PC-9 (cell line): ENCODE measurements around the gene SLX4IP. TPM values are rescaled to one million over a fixed set of nuclear protein-coding genes. Genes with fewer than 3 reads are reported as not detected.

Experiments
- BruUV-seq: library from RNA; stranded (reverse); fragments of 400-500 nt; replicated peaks from 2 replicates; lab custom pipeline; 2021; lab: Mats Ljungman, UMichigan
- CTCF ChIA-PET: fragments of 300-600 bp; sonication (Branson Sonifier 250); formaldehyde crosslinking; loops from one replicate; lab custom pipeline; 2022; ENCODE audit warnings: antibody characterized with exemption; lab: Charles Lee
- POLR2A ChIA-PET: fragments of 300-600 bp; sonication (Branson Sonifier 250); formaldehyde crosslinking; loops from one replicate; lab custom pipeline; 2022; ENCODE audit warnings: antibody characterized with exemption; ENCODE audit not compliant: unreplicated experiment; lab: Charles Lee
- DNase-seq, 2 experiments: peaks; one replicate each; pipeline versions ENCODE4 v3.0.0 to v3.0.0-alpha.2; 2015 to 2022; ENCODE audit warnings: mixed read lengths in 1 of 2
- H2AFZ ChIP-seq: fragments of 200-600 bp; sonication (generic); 2 replicates; pipeline ENCODE4 v1.8.1; 2017; ENCODE audit warnings: antibody characterized with exemption
- H3F3A ChIP-seq: fragments of 200-600 bp; sonication (generic); 2 replicates; pipeline ENCODE4 v1.8.1; 2017; ENCODE audit warnings: antibody characterized with exemption, mild to moderate bottlenecking, low read depth; ENCODE audit not compliant: insufficient read depth
- H3K27ac ChIP-seq: fragments of 200-600 bp; sonication (generic); 2 replicates; pipeline ENCODE4 v1.6.1; 2016; ENCODE audit warnings: mixed run types
- H3K27me3 ChIP-seq: fragments of 200-600 bp; sonication (generic); 2 replicates; pipeline ENCODE4 v1.6.1; 2016; ENCODE audit warnings: low read depth, mixed run types; ENCODE audit not compliant: insufficient read depth
- H3K36me3 ChIP-seq: fragments of 200-600 bp; sonication (generic); 2 replicates; pipeline ENCODE4 v1.6.1; 2016; ENCODE audit warnings: low read depth, mixed run types
- H3K4me1 ChIP-seq: fragments of 200-600 bp; sonication (generic); replicated peaks from 2 replicates; pipeline ENCODE4 v1.6.1; 2016; ENCODE audit warnings: mixed run types; ENCODE audit not compliant: insufficient read depth
- H3K4me2 ChIP-seq: fragments of 200-600 bp; sonication (generic); 2 replicates; pipeline ENCODE4 v1.6.1; 2017; ENCODE audit warnings: mixed run types
- H3K4me3 ChIP-seq: fragments of 200-600 bp; sonication (generic); 2 replicates; pipeline ENCODE4 v1.6.1; 2016; ENCODE audit warnings: mixed run types
- H3K79me2 ChIP-seq: fragments of 200-600 bp; sonication (generic); 2 replicates; pipeline ENCODE4 v1.6.1; 2017; ENCODE audit warnings: low read depth, mixed run types
- H3K9me2 ChIP-seq: fragments of 200-600 bp; sonication (generic); 2 replicates; pipeline ENCODE4 v1.8.1; 2017; ENCODE audit warnings: mild to moderate bottlenecking; ENCODE audit not compliant: insufficient read depth
- H3K9me3 ChIP-seq: fragments of 200-600 bp; sonication (generic); 2 replicates; pipeline ENCODE4 v1.8.1; 2016; ENCODE audit warnings: low read depth; ENCODE audit not compliant: insufficient read depth
- H4K20me1 ChIP-seq: fragments of 200-600 bp; sonication (generic); 2 replicates; pipeline ENCODE4 v1.8.1; 2017; ENCODE audit not compliant: insufficient read depth
- EZH2 ChIP-seq: fragments of 200-600 bp; sonication (generic); IDR thresholded peaks from 2 replicates; pipeline ENCODE4 v1.8.0; 2017; ENCODE audit warnings: antibody characterized with exemption, low read depth
- intact Hi-C: fragments of 100-400 bp; cut with micrococcal nuclease; formaldehyde crosslinking; loops from one replicate; pipeline ENCODE4 v1.10.0; 2022; ENCODE audit not compliant: unreplicated experiment
- total RNA-seq: library from RNA; stranded (reverse); gene quantifications from 2 replicates; pipeline ENCODE4 v1.2.3, GENCODE V29; 2021
- TF ChIP-seq, protein P1 (sequence below): fragments of 200-600 bp; sonication (generic); conservative IDR thresholded peaks from 2 replicates; pipeline ENCODE4 v1.6.1; 2017; ENCODE audit warnings: mixed run types, antibody characterized with exemption, mild to moderate bottlenecking, moderate library complexity

Gene SLX4IP
- total RNA-seq, 1 experiment from 2014 or later = 13.4 TPM

GRCh38 chr20:10652660-10653261 lies 217.7 kb downstream of the SLX4IP start:
- no TSS peak for BruUV-seq
- peaks cover 5% of the 10 kb centered on the region; the same call in 1 of the 2 replicates for H4K20me1 ChIP-seq
- H3K4me1 ChIP-seq = no peaks in the 10 kb centered on the region
- POLR2A ChIA-PET = no interaction called here
- H3K79me2 ChIP-seq = no peaks in the 10 kb centered on the region
- H3K9me3 ChIP-seq = no peaks in the 10 kb centered on the region
- TF ChIP-seq, protein P1, sequence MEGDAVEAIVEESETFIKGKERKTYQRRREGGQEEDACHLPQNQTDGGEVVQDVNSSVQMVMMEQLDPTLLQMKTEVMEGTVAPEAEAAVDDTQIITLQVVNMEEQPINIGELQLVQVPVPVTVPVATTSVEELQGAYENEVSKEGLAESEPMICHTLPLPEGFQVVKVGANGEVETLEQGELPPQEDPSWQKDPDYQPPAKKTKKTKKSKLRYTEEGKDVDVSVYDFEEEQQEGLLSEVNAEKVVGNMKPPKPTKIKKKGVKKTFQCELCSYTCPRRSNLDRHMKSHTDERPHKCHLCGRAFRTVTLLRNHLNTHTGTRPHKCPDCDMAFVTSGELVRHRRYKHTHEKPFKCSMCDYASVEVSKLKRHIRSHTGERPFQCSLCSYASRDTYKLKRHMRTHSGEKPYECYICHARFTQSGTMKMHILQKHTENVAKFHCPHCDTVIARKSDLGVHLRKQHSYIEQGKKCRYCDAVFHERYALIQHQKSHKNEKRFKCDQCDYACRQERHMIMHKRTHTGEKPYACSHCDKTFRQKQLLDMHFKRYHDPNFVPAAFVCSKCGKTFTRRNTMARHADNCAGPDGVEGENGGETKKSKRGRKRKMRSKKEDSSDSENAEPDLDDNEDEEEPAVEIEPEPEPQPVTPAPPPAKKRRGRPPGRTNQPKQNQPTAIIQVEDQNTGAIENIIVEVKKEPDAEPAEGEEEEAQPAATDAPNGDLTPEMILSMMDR = no peak
- no peak for TF ChIP-seq EZH2
- H3K9me2 ChIP-seq = no peaks in the 10 kb centered on the region
- no peak overlapping the region for H3K4me2 ChIP-seq
- no peak overlapping the region for H2AFZ ChIP-seq
- no peak overlapping the region for H3K27ac ChIP-seq
- H3K36me3 ChIP-seq = peaks cover 31% of the 10 kb centered on the region
- intact Hi-C loops = no loop called here
- H3F3A ChIP-seq = no peaks in the 10 kb centered on the region
- no peaks in the 10 kb centered on the region for H3K27me3 ChIP-seq
- H3K4me3 ChIP-seq = no peak overlapping the region
- CTCF ChIA-PET = no interaction called here
- no peak for DNase-seq

- intact Hi-C loops = no loop called here
- no peak overlapping the region for H2AFZ ChIP-seq
Measured at GRCh38 chr20:10653599-10654249, 218.6 kb downstream of the SLX4IP start.

DNA sequence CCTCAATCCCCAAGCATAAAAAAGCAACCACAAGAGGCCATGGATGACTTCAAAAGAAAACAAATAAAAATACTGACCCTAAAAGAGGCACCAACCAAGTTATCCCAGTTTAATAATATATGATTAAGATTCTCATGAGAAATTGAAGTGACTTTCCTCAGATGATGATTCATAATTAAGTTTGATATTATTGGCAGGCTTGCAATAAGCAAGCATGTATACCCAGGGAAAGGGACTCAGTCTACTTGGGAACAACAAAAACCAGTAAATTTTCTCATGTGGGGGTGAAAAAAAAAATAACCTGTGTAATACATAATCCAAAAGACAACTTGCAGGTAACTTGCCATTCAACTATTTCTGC lies 219.1 kb downstream of the SLX4IP start:
- Histone ChIP-seq H3K27ac (no peak overlapping the region), H3K4me1 (no peaks in the 10 kb centered on the region), H3K27me3 (no peaks in the 10 kb centered on the region), H2AFZ (no peak overlapping the region), H3K4me3 (no peak overlapping the region), H3K9me3 (no peaks in the 10 kb centered on the region), H3K4me2 (no peak overlapping the region), H4K20me1 (peaks cover 5% of the 10 kb centered on the region; the same call in 1 of the 2 replicates), H3K36me3 (peaks cover 25% of the 10 kb centered on the region), H3K9me2 (no peaks in the 10 kb centered on the region), H3F3A (no peaks in the 10 kb centered on the region), H3K79me2 (no peaks in the 10 kb centered on the region)
- CTCF ChIA-PET = no interaction called here
- BruUV-seq = no TSS peak
- no peak for TF ChIP-seq EZH2
- TF ChIP-seq, protein P1 = no peak
- intact Hi-C loops = no loop called here
- POLR2A ChIA-PET = no interaction called here
- DNase-seq = no peak

More at GRCh38 chr20:10653599-10654249, 218.6 kb downstream of the SLX4IP start:
- H3K36me3 ChIP-seq = peaks cover 28% of the 10 kb centered on the region
- H3K9me3 ChIP-seq = no peaks in the 10 kb centered on the region
- no peaks in the 10 kb centered on the region for H3K9me2 ChIP-seq
- DNase-seq = no peak
- ChIA-PET CTCF (no interaction called here), POLR2A (no interaction called here)
- no peak overlapping the region for H3K4me3 ChIP-seq
- H3K27ac ChIP-seq = no peak overlapping the region
- no peaks in the 10 kb centered on the region for H3F3A ChIP-seq
- no peak overlapping the region for H3K4me2 ChIP-seq
- H3K27me3 ChIP-seq = no peaks in the 10 kb centered on the region
- no peaks in the 10 kb centered on the region for H3K4me1 ChIP-seq
- peaks cover 5% of the 10 kb centered on the region; the same call in 1 of the 2 replicates for H4K20me1 ChIP-seq
- TF ChIP-seq, protein P1 = no peak
- TF ChIP-seq EZH2 = no peak
- no TSS peak for BruUV-seq
- no peaks in the 10 kb centered on the region for H3K79me2 ChIP-seq
